Measurements from ENCODE around the gene BRMS1L. TPM values are rescaled to one million over a fixed set of nuclear protein-coding genes. Genes with fewer than 3 reads are reported as not detected.

BRMS1L gene
- total and polyA plus RNA-seq, 2 experiments from 2014 or later, result 11.8 to 19.5 TPM

DNA sequence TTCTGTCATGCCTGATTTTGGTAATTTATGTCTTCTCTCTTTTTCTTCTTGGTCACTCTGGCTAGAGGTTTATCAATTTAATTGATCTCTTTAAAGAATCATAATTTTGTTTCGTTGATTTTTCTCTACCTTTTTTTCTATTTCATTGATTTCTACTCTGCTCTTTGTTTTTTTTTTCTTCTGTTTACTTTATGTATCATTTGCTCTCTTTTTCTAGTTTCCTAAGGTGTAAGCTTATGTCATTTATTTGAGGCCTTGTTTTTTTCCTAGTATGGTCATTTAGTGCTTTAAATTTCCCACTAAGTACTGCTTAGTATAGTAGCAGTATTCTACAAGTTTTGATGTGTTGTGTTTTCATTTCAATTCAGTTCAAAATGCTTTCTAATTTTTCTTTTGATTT is 89.6 kb downstream of the BRMS1L start (continued):
- TF ChIP-seq, protein P1, sequence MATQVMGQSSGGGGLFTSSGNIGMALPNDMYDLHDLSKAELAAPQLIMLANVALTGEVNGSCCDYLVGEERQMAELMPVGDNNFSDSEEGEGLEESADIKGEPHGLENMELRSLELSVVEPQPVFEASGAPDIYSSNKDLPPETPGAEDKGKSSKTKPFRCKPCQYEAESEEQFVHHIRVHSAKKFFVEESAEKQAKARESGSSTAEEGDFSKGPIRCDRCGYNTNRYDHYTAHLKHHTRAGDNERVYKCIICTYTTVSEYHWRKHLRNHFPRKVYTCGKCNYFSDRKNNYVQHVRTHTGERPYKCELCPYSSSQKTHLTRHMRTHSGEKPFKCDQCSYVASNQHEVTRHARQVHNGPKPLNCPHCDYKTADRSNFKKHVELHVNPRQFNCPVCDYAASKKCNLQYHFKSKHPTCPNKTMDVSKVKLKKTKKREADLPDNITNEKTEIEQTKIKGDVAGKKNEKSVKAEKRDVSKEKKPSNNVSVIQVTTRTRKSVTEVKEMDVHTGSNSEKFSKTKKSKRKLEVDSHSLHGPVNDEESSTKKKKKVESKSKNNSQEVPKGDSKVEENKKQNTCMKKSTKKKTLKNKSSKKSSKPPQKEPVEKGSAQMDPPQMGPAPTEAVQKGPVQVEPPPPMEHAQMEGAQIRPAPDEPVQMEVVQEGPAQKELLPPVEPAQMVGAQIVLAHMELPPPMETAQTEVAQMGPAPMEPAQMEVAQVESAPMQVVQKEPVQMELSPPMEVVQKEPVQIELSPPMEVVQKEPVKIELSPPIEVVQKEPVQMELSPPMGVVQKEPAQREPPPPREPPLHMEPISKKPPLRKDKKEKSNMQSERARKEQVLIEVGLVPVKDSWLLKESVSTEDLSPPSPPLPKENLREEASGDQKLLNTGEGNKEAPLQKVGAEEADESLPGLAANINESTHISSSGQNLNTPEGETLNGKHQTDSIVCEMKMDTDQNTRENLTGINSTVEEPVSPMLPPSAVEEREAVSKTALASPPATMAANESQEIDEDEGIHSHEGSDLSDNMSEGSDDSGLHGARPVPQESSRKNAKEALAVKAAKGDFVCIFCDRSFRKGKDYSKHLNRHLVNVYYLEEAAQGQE (IDR thresholded peaks at IDR 0.05; ENCODE audit: unreplicated experiment), result no peak
- no peak for TF ChIP-seq NANOG (IDR thresholded peaks at IDR 0.05; ENCODE audit: borderline replicate concordance)
- TF ChIP-seq STAT1 (IDR thresholded peaks at IDR 0.05; ENCODE audit: unreplicated experiment), result no peak
- TF ChIP-seq EZH2phosphoT487 (IDR thresholded peaks at IDR 0.05; ENCODE audit: unreplicated experiment), result no peak
- TF ChIP-seq, protein P2, sequence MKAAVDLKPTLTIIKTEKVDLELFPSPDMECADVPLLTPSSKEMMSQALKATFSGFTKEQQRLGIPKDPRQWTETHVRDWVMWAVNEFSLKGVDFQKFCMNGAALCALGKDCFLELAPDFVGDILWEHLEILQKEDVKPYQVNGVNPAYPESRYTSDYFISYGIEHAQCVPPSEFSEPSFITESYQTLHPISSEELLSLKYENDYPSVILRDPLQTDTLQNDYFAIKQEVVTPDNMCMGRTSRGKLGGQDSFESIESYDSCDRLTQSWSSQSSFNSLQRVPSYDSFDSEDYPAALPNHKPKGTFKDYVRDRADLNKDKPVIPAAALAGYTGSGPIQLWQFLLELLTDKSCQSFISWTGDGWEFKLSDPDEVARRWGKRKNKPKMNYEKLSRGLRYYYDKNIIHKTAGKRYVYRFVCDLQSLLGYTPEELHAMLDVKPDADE (IDR thresholded peaks at IDR 0.05), result no peak

Other genes with a start within 250 kb of the BRMS1L start
- gene RALGAPA1, start 17.0 kb upstream of the BRMS1L start, total RNA-seq (2014; rRNA removed; shearing (Covaris generic)), result 26.0 and 27.3 TPM in 2 replicates
- 20.2 and 21.9 TPM in 2 replicates for gene RALGAPA1, start 17.0 kb upstream of the BRMS1L start, polyA plus RNA-seq (2016; fragmentation: Nextera tagmentation; extraction: Ambion mirVana)